Calu3 (cell line): ENCODE data around the gene CENPX. TPM values are rescaled to one million over a fixed set of nuclear protein-coding genes. Genes with fewer than 3 reads are reported as not detected.

Source experiments
- BruUV-seq: library from RNA; stranded (reverse); fragments of 400-500 nt; replicated peaks from 2 replicates; lab custom pipeline; 2021; lab: Mats Ljungman, UMichigan
- CTCF ChIA-PET: fragments of 300-600 bp; sonication (Branson Sonifier 250); formaldehyde crosslinking; loops from one replicate; lab custom pipeline; 2022; ENCODE audit warnings: antibody characterized with exemption; lab: Charles Lee
- DNase-seq: peaks from one replicate; pipeline ENCODE4 v3.0.0; 2022
- H3K27ac Mint-ChIP-seq: one replicate; pipeline ENCODE4 v1.8.0; 2022; ENCODE audit warnings: mixed read lengths; ENCODE audit not compliant: unreplicated experiment
- H3K27me3 Mint-ChIP-seq: one replicate; pipeline ENCODE4 v1.8.0; 2022; ENCODE audit warnings: mixed read lengths; ENCODE audit not compliant: unreplicated experiment
- H3K36me3 Mint-ChIP-seq: one replicate; pipeline ENCODE4 v1.8.0; 2022; ENCODE audit warnings: mild to moderate bottlenecking, moderate library complexity, mixed read lengths; ENCODE audit not compliant: insufficient read depth, unreplicated experiment
- H3K4me1 Mint-ChIP-seq: one replicate; pipeline ENCODE4 v1.8.0; 2022; ENCODE audit warnings: mild to moderate bottlenecking, low read depth, mixed read lengths; ENCODE audit not compliant: unreplicated experiment
- H3K4me3 Mint-ChIP-seq: one replicate; pipeline ENCODE4 v1.8.0; 2022; ENCODE audit warnings: mild to moderate bottlenecking, low read depth, moderate library complexity, mixed read lengths; ENCODE audit not compliant: unreplicated experiment
- H3K9me3 Mint-ChIP-seq: one replicate; pipeline ENCODE4 v1.8.0; 2022; ENCODE audit warnings: low read depth, mixed read lengths; ENCODE audit not compliant: unreplicated experiment
- intact Hi-C: fragments of 100-400 bp; cut with micrococcal nuclease; formaldehyde crosslinking; loops from one replicate; pipeline ENCODE4 v1.10.0; 2022; ENCODE audit not compliant: unreplicated experiment
- total RNA-seq: library from RNA; stranded (reverse); gene quantifications from 2 replicates; pipeline ENCODE4 v1.2.3, GENCODE V29; 2022
- TF ChIP-seq, protein P1 (sequence below): fragments of 200-600 bp; IDR thresholded peaks from one replicate; pipeline ENCODE4 v1.8.0; 2022; ENCODE audit warnings: antibody characterized with exemption; ENCODE audit not compliant: unreplicated experiment

Gene CENPX
- total RNA-seq, 1 experiment from 2014 or later, result 86.9 TPM

DNA sequence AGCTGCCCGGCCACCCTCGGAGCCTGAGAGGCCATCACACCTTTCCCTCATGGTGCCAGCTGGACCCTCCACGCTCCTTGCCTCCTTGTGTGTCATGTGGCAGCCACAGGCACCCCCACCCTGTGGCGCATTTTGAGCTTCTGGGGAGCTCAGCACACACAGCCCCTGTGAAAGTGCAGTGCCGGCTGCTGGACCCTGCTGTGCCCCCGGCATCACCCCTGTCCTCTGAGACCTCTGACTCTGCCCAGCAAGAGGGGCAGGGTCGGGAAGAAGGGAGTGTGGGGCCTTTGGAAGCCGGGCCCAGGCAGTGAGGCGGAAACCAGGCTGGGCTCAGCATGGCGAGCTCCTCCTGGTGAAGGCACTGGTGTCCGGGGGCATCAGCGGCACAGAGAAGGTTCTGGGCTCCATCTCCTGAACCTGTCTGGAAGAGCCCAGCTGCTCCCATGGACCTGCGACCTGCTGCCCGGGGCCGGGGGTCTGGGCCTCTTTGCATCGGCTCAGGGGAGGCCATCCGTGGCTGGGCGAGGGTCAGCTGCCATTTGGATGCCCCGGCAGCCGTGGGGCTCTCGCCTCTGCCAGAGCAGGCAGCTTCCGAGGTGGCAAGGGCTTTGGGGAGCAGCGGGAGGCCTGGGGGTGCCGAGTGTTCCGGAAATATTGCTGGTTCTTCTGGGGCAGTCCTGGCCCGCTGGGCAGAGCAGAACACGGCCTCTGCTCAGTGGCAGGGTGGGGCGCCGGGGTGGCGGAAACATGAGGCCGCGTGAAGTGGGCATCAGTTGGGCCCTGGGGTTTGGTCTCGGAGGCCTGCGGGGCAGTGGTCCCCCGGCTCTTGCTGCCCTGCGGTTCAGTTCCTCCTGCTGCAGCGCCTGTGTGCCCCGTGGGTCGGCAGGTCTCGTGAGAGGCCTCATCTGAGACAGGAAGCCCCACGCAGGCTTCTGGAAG, 17.9 kb downstream of the CENPX start:
- intact Hi-C loops, result no loop called here
- H3K4me3 Mint-ChIP-seq, result no peak overlapping the region
- DNase-seq, result no peak
- CTCF ChIA-PET, result interaction anchor here (1.1 to 1.3 kb wide), 2 partner anchors 15 to 18 kb away, joined by 3 read pairs; partner anchors contain the start of genes CENPX and LRRC45
- TF ChIP-seq, protein P1, sequence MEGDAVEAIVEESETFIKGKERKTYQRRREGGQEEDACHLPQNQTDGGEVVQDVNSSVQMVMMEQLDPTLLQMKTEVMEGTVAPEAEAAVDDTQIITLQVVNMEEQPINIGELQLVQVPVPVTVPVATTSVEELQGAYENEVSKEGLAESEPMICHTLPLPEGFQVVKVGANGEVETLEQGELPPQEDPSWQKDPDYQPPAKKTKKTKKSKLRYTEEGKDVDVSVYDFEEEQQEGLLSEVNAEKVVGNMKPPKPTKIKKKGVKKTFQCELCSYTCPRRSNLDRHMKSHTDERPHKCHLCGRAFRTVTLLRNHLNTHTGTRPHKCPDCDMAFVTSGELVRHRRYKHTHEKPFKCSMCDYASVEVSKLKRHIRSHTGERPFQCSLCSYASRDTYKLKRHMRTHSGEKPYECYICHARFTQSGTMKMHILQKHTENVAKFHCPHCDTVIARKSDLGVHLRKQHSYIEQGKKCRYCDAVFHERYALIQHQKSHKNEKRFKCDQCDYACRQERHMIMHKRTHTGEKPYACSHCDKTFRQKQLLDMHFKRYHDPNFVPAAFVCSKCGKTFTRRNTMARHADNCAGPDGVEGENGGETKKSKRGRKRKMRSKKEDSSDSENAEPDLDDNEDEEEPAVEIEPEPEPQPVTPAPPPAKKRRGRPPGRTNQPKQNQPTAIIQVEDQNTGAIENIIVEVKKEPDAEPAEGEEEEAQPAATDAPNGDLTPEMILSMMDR, result no peak
- no peaks in the 10 kb centered on the region for H3K4me1 Mint-ChIP-seq
- H3K9me3 Mint-ChIP-seq, result no peaks in the 10 kb centered on the region
- H3K27ac Mint-ChIP-seq, result no peak overlapping the region
- no peaks in the 10 kb centered on the region for H3K27me3 Mint-ChIP-seq
- BruUV-seq, result no TSS peak
- H3K36me3 Mint-ChIP-seq, result peaks cover 20% of the 10 kb centered on the region

DNA sequence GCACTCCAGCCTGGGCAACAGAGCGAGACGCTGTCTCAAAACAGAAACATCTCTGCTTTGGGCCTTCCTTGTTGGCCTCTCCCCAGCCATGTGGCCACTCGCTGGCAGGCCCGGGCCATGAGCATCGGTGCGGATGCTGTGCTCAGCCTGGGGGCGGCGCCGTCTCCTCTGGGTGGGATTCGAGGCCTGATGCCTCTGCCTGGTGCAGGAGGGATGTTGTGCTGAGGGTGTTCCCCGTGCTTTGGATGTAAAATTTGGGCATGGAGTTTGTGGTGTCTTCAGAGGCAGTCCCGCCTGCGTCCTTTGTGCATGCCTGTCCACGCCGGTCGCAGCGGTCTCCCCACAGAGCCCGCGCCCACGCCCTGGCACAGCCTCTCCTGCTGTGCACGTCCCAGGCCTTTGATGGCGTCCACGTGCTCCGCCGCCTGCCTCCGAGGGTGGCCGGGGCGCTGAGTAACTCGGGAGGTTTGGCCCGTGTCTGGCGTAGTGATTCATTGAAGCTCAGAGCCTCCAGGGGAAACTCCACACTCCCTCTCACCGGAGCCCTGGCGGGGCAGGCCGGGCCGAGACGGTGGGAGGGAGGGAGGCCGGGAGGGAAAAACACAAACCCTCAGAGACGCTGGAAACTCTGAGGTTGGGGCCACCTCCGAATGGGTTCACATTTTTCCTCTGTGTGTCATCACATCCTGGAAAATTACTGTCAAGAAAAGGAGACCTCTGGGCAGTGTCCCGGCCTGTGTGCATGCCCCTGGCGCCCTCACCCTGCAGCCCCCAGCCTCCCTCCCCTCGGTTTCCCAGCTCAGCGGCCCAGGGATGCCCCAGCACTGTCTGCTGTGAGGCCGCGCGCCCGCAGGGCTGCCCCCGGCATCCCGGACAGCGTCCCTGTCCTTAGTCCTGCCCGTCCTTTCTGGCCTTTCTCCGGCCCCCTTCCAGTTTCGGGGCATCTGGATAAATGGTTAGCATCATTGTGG, 19.0 kb downstream of the CENPX start:
- DNase-seq, result peak; percentile 76
- peaks cover 17% of the 10 kb centered on the region for H3K36me3 Mint-ChIP-seq
- H3K9me3 Mint-ChIP-seq, result no peaks in the 10 kb centered on the region
- H3K27me3 Mint-ChIP-seq, result no peaks in the 10 kb centered on the region
- no peaks in the 10 kb centered on the region for H3K4me1 Mint-ChIP-seq
- no TSS peak for BruUV-seq
- H3K4me3 Mint-ChIP-seq, result no peak overlapping the region
- no peak overlapping the region for H3K27ac Mint-ChIP-seq
- CTCF ChIA-PET, result interaction anchor here (0.6 to 1.1 kb wide), 2 partner anchors 9 to 19 kb away, joined by 3 read pairs; partner anchors contain the start of genes CENPX and LRRC45
- intact Hi-C loops, result no loop called here
- TF ChIP-seq, protein P1, result no peak

DNA sequence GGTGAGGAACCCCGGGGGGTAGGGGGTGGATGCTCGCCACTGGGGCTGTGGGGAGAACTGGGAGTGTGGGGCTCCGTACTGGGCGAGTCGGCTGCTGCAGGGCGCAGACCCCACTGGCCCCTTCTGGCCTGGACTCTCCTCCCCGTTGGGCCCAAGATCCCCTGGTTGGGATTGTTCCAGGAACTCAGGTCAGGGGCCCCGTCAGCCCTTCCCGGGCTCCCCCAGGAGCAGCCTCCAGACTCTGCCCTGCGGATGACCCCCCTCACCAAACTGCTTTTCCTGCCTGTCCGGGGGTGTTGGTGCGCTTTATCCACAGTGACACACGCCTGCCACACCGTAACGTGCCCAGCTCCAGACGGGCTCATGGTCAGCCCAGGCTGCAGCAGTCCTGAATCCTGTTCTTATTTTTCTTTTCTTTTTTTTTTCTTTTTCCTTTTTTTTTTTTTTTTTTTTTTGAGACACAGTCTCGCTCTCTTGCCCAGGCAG, 21.1 kb downstream of the CENPX start:
- no peaks in the 10 kb centered on the region for H3K9me3 Mint-ChIP-seq
- TF ChIP-seq, protein P1, result no peak
- BruUV-seq, result no TSS peak
- peaks cover 14% of the 10 kb centered on the region for H3K36me3 Mint-ChIP-seq
- CTCF ChIA-PET, result interaction anchor here (1.2 kb wide), 1 partner anchor 10 kb away, joined by 5 read pairs; no protein-coding TSS in a partner anchor
- DNase-seq, result no peak
- intact Hi-C loops, result no loop called here
- no peak overlapping the region for H3K27ac Mint-ChIP-seq
- H3K4me3 Mint-ChIP-seq, result no peak overlapping the region
- H3K27me3 Mint-ChIP-seq, result no peaks in the 10 kb centered on the region
- no peaks in the 10 kb centered on the region for H3K4me1 Mint-ChIP-seq
